Breast epithelium (tissue), 3 donors: Measurements from ENCODE around the gene CCDC97.

Experiments used
- POLR2A ChIP-seq: fragments of 450-650 bp; IDR thresholded peaks from one replicate; pipeline ENCODE4 v1.6.1; 2016; ENCODE audit warnings: antibody characterized with exemption, mild to moderate bottlenecking, moderate library complexity
- TF ChIP-seq, protein P1 (sequence below), 3 donors: fragments of 450-650 bp; IDR thresholded peaks; one replicate each; pipeline ENCODE4 v1.5.1; 2016 to 2017; ENCODE audit warnings: antibody characterized with exemption in 3 of 3, mild to moderate bottlenecking in 3 of 3, moderate library complexity in 3 of 3

DNA sequence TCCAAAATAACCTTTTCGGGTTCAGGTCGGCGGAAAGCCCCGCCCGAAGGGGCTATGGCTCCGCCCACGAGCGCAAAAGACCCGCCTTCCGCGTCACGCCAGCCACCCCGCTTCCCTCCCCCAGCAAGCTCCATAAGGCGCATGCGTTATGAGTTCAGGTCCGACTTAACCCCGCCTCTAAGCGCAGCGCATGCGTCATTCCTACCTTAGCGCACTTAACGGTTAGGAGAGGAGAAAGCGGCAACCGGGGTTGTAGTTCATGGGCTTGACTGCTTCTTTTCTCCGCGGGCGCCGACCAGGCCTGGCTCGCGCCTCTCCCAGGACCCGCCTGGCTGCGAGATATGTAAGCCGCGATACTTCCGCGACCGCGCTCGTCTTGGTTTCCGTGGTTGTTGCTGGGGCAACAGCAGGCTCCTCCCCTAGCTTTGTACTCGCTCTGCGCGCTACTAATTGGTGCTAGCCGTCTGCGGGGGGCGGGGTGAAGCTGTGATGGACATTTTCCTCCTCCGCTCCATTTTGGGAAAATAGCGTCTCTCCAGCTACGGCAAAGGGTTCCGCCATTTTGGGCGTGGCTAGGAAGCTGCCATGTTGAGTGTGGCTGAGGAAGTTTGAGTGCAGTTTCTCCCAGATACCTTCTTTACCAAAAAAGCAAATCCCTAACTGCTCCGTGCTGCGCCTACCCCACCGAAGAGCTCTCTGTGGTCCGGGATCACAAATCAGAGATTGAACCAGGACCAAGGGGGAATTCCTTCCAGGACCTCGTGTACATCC, 54.0 kb downstream of the CCDC97 start, which contains the start of gene B9D2:
- peak; percentile 45 for TF ChIP-seq POLR2A
- TF ChIP-seq, protein P1, sequence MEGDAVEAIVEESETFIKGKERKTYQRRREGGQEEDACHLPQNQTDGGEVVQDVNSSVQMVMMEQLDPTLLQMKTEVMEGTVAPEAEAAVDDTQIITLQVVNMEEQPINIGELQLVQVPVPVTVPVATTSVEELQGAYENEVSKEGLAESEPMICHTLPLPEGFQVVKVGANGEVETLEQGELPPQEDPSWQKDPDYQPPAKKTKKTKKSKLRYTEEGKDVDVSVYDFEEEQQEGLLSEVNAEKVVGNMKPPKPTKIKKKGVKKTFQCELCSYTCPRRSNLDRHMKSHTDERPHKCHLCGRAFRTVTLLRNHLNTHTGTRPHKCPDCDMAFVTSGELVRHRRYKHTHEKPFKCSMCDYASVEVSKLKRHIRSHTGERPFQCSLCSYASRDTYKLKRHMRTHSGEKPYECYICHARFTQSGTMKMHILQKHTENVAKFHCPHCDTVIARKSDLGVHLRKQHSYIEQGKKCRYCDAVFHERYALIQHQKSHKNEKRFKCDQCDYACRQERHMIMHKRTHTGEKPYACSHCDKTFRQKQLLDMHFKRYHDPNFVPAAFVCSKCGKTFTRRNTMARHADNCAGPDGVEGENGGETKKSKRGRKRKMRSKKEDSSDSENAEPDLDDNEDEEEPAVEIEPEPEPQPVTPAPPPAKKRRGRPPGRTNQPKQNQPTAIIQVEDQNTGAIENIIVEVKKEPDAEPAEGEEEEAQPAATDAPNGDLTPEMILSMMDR (IDR thresholded peaks at IDR 0.05): peak in 1 of 3 donors; percentile 9
